ENCODE measurements around the gene OGG1.

OGG1 gene

DNA sequence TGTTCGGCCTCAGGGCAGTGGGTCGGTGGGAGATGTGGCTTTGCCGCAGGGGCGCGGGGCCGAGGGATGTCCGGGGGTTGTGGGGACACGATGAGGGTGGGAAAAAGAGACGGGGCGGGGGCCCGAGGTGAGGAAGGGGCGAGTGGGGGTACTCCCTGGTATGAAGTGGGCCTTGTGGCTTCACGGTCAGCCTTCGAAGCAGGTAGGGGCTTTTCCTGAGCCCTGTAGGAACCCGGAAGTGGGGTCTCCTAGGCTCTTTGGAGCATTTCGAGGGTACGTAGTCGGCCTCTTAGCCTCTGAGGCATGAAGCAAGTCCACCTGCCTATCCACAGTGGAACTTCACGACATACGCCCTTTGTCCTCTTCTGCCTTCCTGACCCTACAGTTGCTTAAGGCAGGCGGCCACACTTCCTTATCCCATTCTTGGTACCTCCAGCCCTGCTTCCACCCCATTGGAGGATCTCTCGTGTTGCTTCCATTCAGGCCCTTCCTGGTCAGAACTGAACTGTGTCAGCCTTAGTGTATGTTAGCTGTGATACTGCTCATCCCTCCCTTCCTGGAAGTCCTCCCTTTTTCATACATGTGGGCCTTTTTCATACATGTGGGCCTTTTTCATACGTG lies 43.5 kb downstream of the OGG1 start:
- TF ChIP-seq, protein P1, sequence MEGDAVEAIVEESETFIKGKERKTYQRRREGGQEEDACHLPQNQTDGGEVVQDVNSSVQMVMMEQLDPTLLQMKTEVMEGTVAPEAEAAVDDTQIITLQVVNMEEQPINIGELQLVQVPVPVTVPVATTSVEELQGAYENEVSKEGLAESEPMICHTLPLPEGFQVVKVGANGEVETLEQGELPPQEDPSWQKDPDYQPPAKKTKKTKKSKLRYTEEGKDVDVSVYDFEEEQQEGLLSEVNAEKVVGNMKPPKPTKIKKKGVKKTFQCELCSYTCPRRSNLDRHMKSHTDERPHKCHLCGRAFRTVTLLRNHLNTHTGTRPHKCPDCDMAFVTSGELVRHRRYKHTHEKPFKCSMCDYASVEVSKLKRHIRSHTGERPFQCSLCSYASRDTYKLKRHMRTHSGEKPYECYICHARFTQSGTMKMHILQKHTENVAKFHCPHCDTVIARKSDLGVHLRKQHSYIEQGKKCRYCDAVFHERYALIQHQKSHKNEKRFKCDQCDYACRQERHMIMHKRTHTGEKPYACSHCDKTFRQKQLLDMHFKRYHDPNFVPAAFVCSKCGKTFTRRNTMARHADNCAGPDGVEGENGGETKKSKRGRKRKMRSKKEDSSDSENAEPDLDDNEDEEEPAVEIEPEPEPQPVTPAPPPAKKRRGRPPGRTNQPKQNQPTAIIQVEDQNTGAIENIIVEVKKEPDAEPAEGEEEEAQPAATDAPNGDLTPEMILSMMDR (conservative IDR thresholded peaks at IDR 0.05) = no peak
- peak overlapping the region; percentile 99 for H3K27ac ChIP-seq

DNA sequence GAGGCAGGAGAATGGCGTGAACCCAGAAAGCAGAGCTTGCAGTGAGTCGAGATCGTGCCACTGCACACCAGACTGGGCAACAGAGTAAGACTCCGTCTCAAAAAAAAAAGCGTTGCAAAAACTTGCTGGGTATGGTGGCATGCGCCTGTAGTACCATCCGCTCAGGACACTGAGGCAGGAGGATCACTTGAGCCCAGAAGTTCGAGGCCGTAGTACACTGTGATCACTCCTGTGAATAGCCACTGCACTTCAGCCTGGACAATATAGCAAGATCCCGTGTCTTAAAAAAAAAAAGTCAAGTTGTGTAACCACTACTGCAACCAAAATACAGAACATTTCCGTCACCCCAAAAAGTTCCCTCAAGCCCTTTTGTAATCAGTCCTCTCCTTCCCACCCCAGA lies 44.6 kb downstream of the OGG1 start:
- TF ChIP-seq, protein P1 (conservative IDR thresholded peaks at IDR 0.05) = no peak
- no peak overlapping the region for H3K27ac ChIP-seq

DNA sequence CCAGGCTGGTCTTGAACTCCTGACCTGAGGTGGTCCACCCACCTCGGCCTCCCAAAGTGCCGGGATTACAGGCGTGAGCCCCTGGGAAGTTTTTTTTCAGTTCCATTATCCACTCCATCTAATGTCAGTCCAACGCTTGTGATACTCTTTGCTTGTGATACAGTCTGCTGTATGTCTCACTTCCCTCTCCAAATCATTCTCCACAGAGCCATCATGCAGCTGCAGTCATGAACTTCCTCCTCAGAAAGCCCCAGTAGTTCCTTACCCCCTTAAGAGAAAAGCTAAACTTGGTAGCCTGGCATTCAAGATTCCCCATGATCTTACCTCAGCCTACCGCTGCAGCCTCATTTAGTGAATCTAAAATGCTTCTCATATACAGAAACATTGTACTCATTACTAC lies 45.5 kb downstream of the OGG1 start:
- TF ChIP-seq, protein P1 (conservative IDR thresholded peaks at IDR 0.05) = no peak
- H3K27ac ChIP-seq = peak overlapping the region; percentile 8; the same call in 1 of the 2 replicates

DNA sequence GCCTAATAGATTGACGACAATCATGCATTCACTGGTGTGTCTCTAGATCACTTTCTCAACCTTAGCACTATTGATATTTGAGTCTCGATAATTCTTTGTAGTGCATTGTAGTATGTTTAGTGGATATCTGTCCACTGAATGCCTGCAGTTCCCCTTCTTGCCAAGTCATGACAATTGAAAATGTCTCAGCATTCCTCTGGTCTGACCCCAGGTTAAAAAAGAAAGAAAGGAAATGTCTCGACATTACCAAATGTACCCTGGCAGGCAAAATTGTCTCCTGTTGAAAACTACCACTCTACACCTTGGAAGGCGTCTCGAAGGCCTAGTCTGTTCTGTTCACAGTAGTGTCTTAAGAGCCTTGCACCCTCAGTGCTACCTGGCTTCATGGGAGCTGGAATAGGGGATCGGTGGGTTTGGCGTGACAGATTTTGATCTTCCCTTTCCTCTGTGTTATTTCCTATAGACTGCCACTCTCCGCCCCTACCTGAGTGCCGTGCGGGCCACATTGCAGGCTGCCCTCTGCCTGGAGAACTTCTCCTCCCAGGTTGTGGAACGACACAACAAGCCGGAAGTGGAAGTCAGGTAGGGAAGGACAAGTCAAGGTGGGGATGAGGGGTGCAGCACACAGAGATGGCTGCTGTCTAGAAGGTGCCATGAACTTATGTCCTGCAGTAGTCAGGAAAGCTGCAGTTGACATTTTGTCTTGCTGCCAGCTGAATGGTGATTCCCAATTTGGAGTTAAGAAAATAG lies 47.6 kb downstream of the OGG1 start:
- TF ChIP-seq, protein P1 (conservative IDR thresholded peaks at IDR 0.05) = no peak

DNA sequence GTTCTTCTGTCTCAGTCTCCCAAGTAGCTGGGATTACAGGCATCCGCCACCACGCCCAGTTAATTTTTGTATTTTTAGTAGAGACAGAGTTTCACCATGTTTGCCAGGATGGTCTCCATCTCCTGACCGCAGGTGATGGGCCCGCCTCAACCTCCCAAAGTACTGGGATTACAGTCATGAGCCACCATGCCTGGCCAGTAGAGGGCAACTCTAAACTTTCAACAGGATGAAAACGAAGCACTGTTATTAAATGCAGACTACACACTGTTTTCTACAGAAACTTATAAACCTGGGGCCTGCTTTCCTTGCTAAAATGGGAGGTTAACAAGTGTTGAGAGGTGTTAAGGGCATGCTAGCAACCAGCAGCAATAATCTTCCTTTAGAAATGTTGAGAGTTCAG lies 50.8 kb downstream of the OGG1 start:
- H3K27ac ChIP-seq = no peak overlapping the region
- TF ChIP-seq, protein P1 (conservative IDR thresholded peaks at IDR 0.05) = peak; percentile 69

More for the DNA sequence above, 47.6 kb downstream of the OGG1 start:
- H3K27ac ChIP-seq = no peak overlapping the region

DNA sequence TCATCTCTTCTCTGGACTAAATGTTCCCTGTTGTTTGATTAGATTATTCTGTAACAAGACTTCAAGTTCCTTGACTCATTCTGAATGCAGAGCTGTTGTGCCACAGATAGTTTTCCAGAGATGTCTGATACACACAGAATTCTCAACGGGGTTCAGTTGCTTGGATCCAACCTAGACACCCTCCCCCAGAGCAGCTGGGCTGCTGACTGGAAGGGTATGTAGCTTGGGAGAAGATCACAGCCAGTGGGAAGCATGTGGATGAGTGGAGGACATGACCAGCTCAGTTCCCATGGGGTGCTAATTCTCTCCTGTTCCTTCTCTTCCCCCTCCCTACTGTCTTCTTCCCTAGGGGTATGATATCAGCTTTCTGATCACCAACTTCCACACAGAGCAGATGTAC lies 53.7 kb downstream of the OGG1 start:
- TF ChIP-seq, protein P1 (conservative IDR thresholded peaks at IDR 0.05) = no peak
- H3K27ac ChIP-seq = no peak overlapping the region

DNA sequence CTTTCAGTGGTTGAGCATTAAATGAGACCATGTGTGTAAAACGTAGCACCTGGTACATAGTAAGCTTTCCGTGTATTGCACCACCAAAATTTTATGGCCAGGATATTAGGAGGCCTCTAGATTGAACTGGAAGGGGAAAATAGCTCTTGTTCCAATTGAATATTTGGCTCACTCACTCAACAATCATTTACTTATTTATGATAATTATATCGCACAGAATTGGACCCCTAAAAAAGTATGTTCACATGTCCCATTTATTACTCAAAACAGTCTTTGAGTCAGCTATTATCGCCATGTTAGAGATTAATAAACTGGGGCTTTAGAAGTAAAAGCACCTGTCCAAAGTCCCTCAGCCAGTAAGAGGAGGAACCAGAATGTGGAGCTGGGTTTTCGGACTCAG lies 55.2 kb downstream of the OGG1 start:
- TF ChIP-seq, protein P1 (conservative IDR thresholded peaks at IDR 0.05) = no peak
- no peak overlapping the region for H3K27ac ChIP-seq
